HG02610 (cell line): ENCODE results near the gene BDH1.

Experiments used
- ATAC-seq: cut with Tn5 transposase; IDR thresholded peaks from one replicate; pipeline ENCODE4 v1.9.1; 2021; ENCODE audit warnings: mild to moderate bottlenecking, moderate library complexity; ENCODE audit not compliant: unreplicated experiment

The BDH1 gene

GRCh38 chr3:197465197-197465995 is 90.4 kb downstream of the BDH1 start:
- ATAC-seq = no peak

GRCh38 chr3:197464794-197465193 is 91.0 kb downstream of the BDH1 start:
- ATAC-seq = no peak

GRCh38 chr3:197463279-197463678 is 92.5 kb downstream of the BDH1 start:
- no peak for ATAC-seq

- no peak for ATAC-seq
These were observed 93.0 kb downstream of the BDH1 start for GRCh38 chr3:197462808-197463207.

- no peak for ATAC-seq
These were observed 95.1 kb downstream of the BDH1 start for GRCh38 chr3:197460639-197461038.

- no peak for ATAC-seq
These were observed 95.8 kb downstream of the BDH1 start for GRCh38 chr3:197460002-197460401.
